SK-N-SH (cell line): ENCODE measurements around the gene TFAP2E. TPM values are rescaled to one million over a fixed set of nuclear protein-coding genes. Genes with fewer than 3 reads are reported as not detected.

Source experiments
- CTCF ChIA-PET: fragments of 300-600, 350-600 bp; formaldehyde crosslinking; extraction: SDS; loops from one replicate; lab custom pipeline; 2021; lab: Yijun Ruan, JAX
- POLR2A ChIA-PET: fragments of 350-600 bp; sonication (Branson Sonifier 250); formaldehyde crosslinking; extraction: SDS; loops from one replicate; lab custom pipeline; 2020; ENCODE audit warnings: antibody characterized with exemption, inconsistent platforms; lab: Yijun Ruan, JAX
- DNase-seq: peaks from one replicate; pipeline ENCODE4 v3.0.0; 2012
- H2AFZ ChIP-seq: fragments of 200-600 bp; sonication (generic); 2 replicates; pipeline ENCODE4 v1.8.1; 2016; ENCODE audit warnings: antibody characterized with exemption, mild to moderate bottlenecking, low read depth
- H3F3A ChIP-seq: fragments of 200-600 bp; sonication (generic); replicated peaks from 2 replicates; pipeline ENCODE3; 2016; ENCODE audit warnings: antibody characterized with exemption, mild to moderate bottlenecking; ENCODE audit not compliant: insufficient read depth
- H3K27ac ChIP-seq, 2 experiments: fragments of 200-500 bp in 1 of 2; fragments of 200-600 bp in 1 of 2; sonication (Bioruptor generic) in 1 of 2; sonication (generic), shearing (Covaris generic) in 1 of 2; 2 replicates each; pipeline versions ENCODE4 v1.5.1 to v1.6.1; 2014 to 2016; ENCODE audit warnings: low read depth in 2 of 2, inconsistent platforms in 1 of 2, low read length in 1 of 2, mild to moderate bottlenecking in 1 of 2, mixed read lengths in 1 of 2
- H3K27me3 ChIP-seq: fragments of 200-600 bp; sonication (generic), shearing (Covaris generic); 2 replicates; pipeline ENCODE4 v1.6.1; 2016; ENCODE audit warnings: mixed run types; ENCODE audit not compliant: insufficient read depth
- H3K36me3 ChIP-seq, 2 experiments: fragments of 200-500 bp in 1 of 2; fragments of 200-600 bp in 1 of 2; sonication (Bioruptor generic) in 1 of 2; sonication (generic) in 1 of 2; replicated peaks in 1 of 2; 2 replicates each; pipeline versions ENCODE3 to v1.5.1; 2014 to 2016; ENCODE audit warnings: low read length in 1 of 2, mild to moderate bottlenecking in 1 of 2; ENCODE audit not compliant: insufficient read depth in 2 of 2, control insufficient read depth in 1 of 2
- H3K4me1 ChIP-seq, 2 experiments: fragments of 200-500 bp in 1 of 2; fragments of 200-600 bp in 1 of 2; sonication (Bioruptor generic) in 1 of 2; sonication (generic), shearing (Covaris generic) in 1 of 2; 2 replicates each; pipeline versions ENCODE4 v1.5.1 to v1.6.1; 2014 to 2016; ENCODE audit warnings: low read depth in 1 of 2, low read length in 1 of 2, mixed run types in 1 of 2; ENCODE audit not compliant: insufficient read depth in 2 of 2, control insufficient read depth in 1 of 2
- H3K4me2 ChIP-seq: fragments of 200-600 bp; sonication (generic), shearing (Covaris generic); 2 replicates; pipeline ENCODE4 v1.6.1; 2017; ENCODE audit warnings: mixed run types
- H3K4me3 ChIP-seq, 2 experiments: fragments of 200-500 bp in 1 of 2; fragments of 200-600 bp in 1 of 2; sonication (Bioruptor generic) in 1 of 2; sonication (generic), shearing (Covaris generic) in 1 of 2; 2 replicates each; pipeline versions ENCODE4 v1.5.1 to v1.8.1; 2014 to 2016; ENCODE audit warnings: low read depth in 2 of 2, inconsistent platforms in 1 of 2, low read length in 1 of 2, mild to moderate bottlenecking in 1 of 2, mixed read lengths in 1 of 2, moderate library complexity in 1 of 2
- H3K79me2 ChIP-seq: fragments of 200-600 bp; sonication (generic); 2 replicates; pipeline ENCODE4 v1.8.1; 2017; ENCODE audit warnings: mild to moderate bottlenecking; ENCODE audit not compliant: insufficient read depth
- H3K9ac ChIP-seq: fragments of 200-600 bp; sonication (generic); 2 replicates; pipeline ENCODE4 v1.6.1; 2017; ENCODE audit warnings: mixed run types
- H3K9me2 ChIP-seq: fragments of 200-600 bp; sonication (generic); 2 replicates; pipeline ENCODE4 v1.6.1; 2017; ENCODE audit warnings: mixed run types
- H3K9me3 ChIP-seq: fragments of 200-600 bp; sonication (generic); 2 replicates; pipeline ENCODE4 v1.6.1; 2017; ENCODE audit warnings: mixed run types, mild to moderate bottlenecking, moderate library complexity
- H4K20me1 ChIP-seq: fragments of 200-600 bp; sonication (generic); 2 replicates; pipeline ENCODE4 v1.6.1; 2017; ENCODE audit warnings: mild to moderate bottlenecking, mixed run types; ENCODE audit not compliant: insufficient read depth
- ELF1 ChIP-seq: IDR thresholded peaks from 2 replicates; pipeline ENCODE4 v1.4.0; 2012
- EZH2phosphoT487 ChIP-seq: fragments of 200-600 bp; sonication (generic); IDR thresholded peaks from 2 replicates; pipeline ENCODE4 v1.6.1; 2017; ENCODE audit warnings: low read depth, mixed run types, mild to moderate bottlenecking, antibody characterized with exemption, moderate library complexity, borderline replicate concordance
- FOXJ3 ChIP-seq: sonication (generic); formaldehyde crosslinking; IDR thresholded peaks from 2 replicates; pipeline ENCODE4 v1.5.1; 2020; ENCODE audit warnings: mild to moderate bottlenecking, missing genetic modification reagents
- FOXM1 ChIP-seq: IDR thresholded peaks from 2 replicates; pipeline ENCODE4 v1.4.0; 2012; ENCODE audit warnings: low read depth, mild to moderate bottlenecking
- GABPA ChIP-seq: IDR thresholded peaks from 2 replicates; pipeline ENCODE4 v1.4.0; 2012; ENCODE audit warnings: low read depth, mild to moderate bottlenecking
- IRF3 ChIP-seq: fragments of 150-350 bp; IDR thresholded peaks from 2 replicates; pipeline ENCODE4 v1.6.1; 2016; ENCODE audit warnings: mild to moderate bottlenecking, low read depth, low read length
- JUND ChIP-seq: IDR thresholded peaks from 2 replicates; pipeline ENCODE4 v1.4.0; 2012
- MEF2A ChIP-seq: IDR thresholded peaks from 2 replicates; pipeline ENCODE4 v1.4.0; 2012; ENCODE audit warnings: low read depth, borderline replicate concordance
- NFIC ChIP-seq: IDR thresholded peaks from 2 replicates; pipeline ENCODE4 v1.4.0; 2012; ENCODE audit warnings: borderline replicate concordance
- NRF1 ChIP-seq: IDR thresholded peaks from 2 replicates; pipeline ENCODE4 v1.6.1; 2012; ENCODE audit warnings: low read depth, mild to moderate bottlenecking, low read length
- RAD21 ChIP-seq: IDR thresholded peaks from 2 replicates; pipeline ENCODE4 v1.6.1; 2012; ENCODE audit warnings: mild to moderate bottlenecking, low read length
- RCOR1 ChIP-seq: fragments of 150-350 bp; IDR thresholded peaks from 2 replicates; pipeline ENCODE4 v1.6.1; 2017; ENCODE audit warnings: antibody characterized with exemption, low read length
- RXRA ChIP-seq: IDR thresholded peaks from 2 replicates; pipeline ENCODE4 v1.4.0; 2012; ENCODE audit warnings: low read depth, mild to moderate bottlenecking, borderline replicate concordance
- SIN3A ChIP-seq: IDR thresholded peaks from 2 replicates; pipeline ENCODE4 v1.6.1; 2012; ENCODE audit warnings: low read depth, mild to moderate bottlenecking, low read length, moderate library complexity, borderline replicate concordance
- SMC3 ChIP-seq: IDR thresholded peaks from 2 replicates; pipeline ENCODE4 v1.6.1; 2012; ENCODE audit warnings: low read depth, low read length, improper control_type of control experiment
- TAF1 ChIP-seq: IDR thresholded peaks from 2 replicates; pipeline ENCODE4 v1.6.1; 2012; ENCODE audit warnings: low read depth, mild to moderate bottlenecking, low read length, moderate library complexity, borderline replicate concordance
- TCF12 ChIP-seq: IDR thresholded peaks from 2 replicates; pipeline ENCODE4 v1.4.0; 2012
- TEAD4 ChIP-seq: IDR thresholded peaks from 2 replicates; pipeline ENCODE4 v1.4.0; 2012; ENCODE audit warnings: mild to moderate bottlenecking, borderline replicate concordance; ENCODE audit not compliant: insufficient read depth
- USF2 ChIP-seq: fragments of 150-350 bp; IDR thresholded peaks from 2 replicates; pipeline ENCODE4 v1.6.1; 2017; ENCODE audit warnings: antibody characterized with exemption, low read length, low read depth, borderline replicate concordance
- WGBS: methylation state at CpG from one replicate; pipeline ENCODE4 v1.1.6; 2017; ENCODE audit warnings: low lambda C conversion rate; 5-methylcytosine and 5-hydroxymethylcytosine counted together
- polyA plus RNA-seq, 3 experiments: library from polyadenylated mRNA; depleted of rRNA; stranded (reverse); fragments of >200 nt; gene quantifications; 2 replicates each; pipeline ENCODE4 v1.2.3, GENCODE V29; 2012
- TF ChIP-seq, protein P1 (sequence below): IDR thresholded peaks from 2 replicates; pipeline ENCODE4 v1.4.0; 2012; ENCODE audit warnings: low read depth, borderline replicate concordance
- TF ChIP-seq, protein P2 (sequence below): IDR thresholded peaks from 2 replicates; pipeline ENCODE4; 2012

Gene TFAP2E
- polyA plus RNA-seq, 1 of the 3 experiments (the other 2 are of a cell fraction) = 0.59 TPM

DNA sequence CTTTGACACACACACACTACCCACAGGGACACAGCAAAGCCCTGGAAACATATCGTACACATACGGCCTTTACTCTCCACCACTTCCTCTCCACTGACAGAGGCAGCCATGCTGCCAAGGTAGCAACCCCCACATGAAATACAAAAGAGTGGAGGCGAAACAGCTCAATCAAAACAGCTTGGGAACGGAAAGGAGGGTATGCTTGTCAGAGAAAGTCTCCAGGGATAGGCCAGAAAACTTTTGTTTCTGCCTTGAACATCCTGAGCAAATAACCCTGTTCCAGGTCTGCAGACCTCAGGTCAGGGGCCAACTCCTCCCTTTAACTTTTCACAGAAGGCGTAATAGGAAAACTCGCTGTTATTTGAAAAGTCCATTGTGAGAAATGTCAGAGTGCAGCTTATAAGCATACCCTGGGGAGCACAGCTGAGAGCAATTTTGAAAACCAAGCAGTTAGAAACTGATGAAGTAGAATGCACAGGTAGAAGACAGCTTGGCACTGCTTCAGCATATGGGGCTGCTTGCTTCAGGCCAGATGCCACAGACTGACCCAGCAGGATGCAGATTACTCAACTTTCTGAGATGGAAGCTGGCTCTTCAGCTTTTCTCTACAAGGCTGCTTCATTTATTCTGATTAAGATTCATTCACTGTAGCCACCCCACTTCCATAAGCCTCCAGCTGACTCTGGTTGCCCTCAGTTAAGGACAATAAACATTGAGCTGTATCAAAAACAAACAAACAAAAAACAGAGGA is 33.9 kb upstream of the TFAP2E start:
- peaks cover 78% of the 10 kb centered on the region for H3K79me2 ChIP-seq
- POLR2A ChIA-PET = no interaction called here

GRCh38 chr1:35539824-35540261 is 33.3 kb upstream of the TFAP2E start:
- Histone ChIP-seq H3K27ac (peak overlapping the region; percentile 58 to 74), H3K9ac (no peak overlapping the region), H3K9me2 (no peaks in the 10 kb centered on the region), H3K4me3 (peak overlapping the region in 1 of 2 experiments; percentile 25; a peak in 1 of 4 replicates), H2AFZ (no peak overlapping the region), H3K4me2 (peak overlapping the region; percentile 45), H3K4me1 (peaks cover 19 to 21% of the 10 kb centered on the region in 2 experiments; a peak in 3 of 4 replicates), H3K79me2 (peaks cover 81% of the 10 kb centered on the region), H4K20me1 (peaks cover 9% of the 10 kb centered on the region; the same call in 1 of the 2 replicates), H3K36me3 (peaks cover 14 to 35% of the 10 kb centered on the region in 2 experiments), H3K27me3 (no peaks in the 10 kb centered on the region), H3F3A (peaks cover 25% of the 10 kb centered on the region), H3K9me3 (no peaks in the 10 kb centered on the region)
- CTCF ChIA-PET = interaction anchor here (1.0 kb wide), 1 partner anchor 31 kb away, joined by 3 read pairs; no protein-coding TSS in a partner anchor
- DNase-seq = no peak
- WGBS = 31% methylated on average over 1 of the region's 1 CpG
- POLR2A ChIA-PET = no interaction called here
- TF ChIP-seq SMC3 = no peak
- peak; percentile 50; the same call in 1 of the 2 replicates for TF ChIP-seq NFIC
- TF ChIP-seq, protein P1, sequence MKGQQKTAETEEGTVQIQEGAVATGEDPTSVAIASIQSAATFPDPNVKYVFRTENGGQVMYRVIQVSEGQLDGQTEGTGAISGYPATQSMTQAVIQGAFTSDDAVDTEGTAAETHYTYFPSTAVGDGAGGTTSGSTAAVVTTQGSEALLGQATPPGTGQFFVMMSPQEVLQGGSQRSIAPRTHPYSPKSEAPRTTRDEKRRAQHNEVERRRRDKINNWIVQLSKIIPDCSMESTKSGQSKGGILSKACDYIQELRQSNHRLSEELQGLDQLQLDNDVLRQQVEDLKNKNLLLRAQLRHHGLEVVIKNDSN = no peak
- no peak for TF ChIP-seq NRF1
- TF ChIP-seq FOXJ3 = no peak
- TF ChIP-seq GABPA = no peak
- TF ChIP-seq SIN3A = no peak
- TF ChIP-seq FOXM1 = no peak
- TF ChIP-seq TCF12 = no peak
- no peak for TF ChIP-seq ELF1
- TF ChIP-seq MEF2A = no peak
- TF ChIP-seq RCOR1 = no peak
- no peak for TF ChIP-seq USF2
- TF ChIP-seq IRF3 = no peak
- TF ChIP-seq RAD21 = no peak
- 0 out of 2 replicates have a peak, but pooled peaks have one; percentile 31 for TF ChIP-seq TEAD4
- no peak for TF ChIP-seq EZH2phosphoT487
- TF ChIP-seq RXRA = no peak
- peak; percentile 39 for TF ChIP-seq JUND

More for the DNA sequence above, 33.9 kb upstream of the TFAP2E start:
- H3K4me3 ChIP-seq = peak overlapping the region in 1 of 2 experiments; percentile 25; a peak in 1 of 4 replicates
- TF ChIP-seq TAF1 = no peak
- TF ChIP-seq, protein P2, sequence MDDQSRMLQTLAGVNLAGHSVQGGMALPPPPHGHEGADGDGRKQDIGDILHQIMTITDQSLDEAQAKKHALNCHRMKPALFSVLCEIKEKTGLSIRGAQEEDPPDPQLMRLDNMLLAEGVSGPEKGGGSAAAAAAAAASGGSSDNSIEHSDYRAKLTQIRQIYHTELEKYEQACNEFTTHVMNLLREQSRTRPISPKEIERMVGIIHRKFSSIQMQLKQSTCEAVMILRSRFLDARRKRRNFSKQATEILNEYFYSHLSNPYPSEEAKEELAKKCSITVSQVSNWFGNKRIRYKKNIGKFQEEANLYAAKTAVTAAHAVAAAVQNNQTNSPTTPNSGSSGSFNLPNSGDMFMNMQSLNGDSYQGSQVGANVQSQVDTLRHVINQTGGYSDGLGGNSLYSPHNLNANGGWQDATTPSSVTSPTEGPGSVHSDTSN = no peak
- TF ChIP-seq SIN3A = no peak
- TF ChIP-seq, all 33 proteins: peak for 0
- WGBS = 95% methylated on average over 6 of the region's 6 CpGs
- H3K9me3 ChIP-seq = no peaks in the 10 kb centered on the region
- peaks cover 11% of the 10 kb centered on the region for H4K20me1 ChIP-seq
- H2AFZ ChIP-seq = no peak overlapping the region
- H3K4me2 ChIP-seq = peak overlapping the region; percentile 45
- peaks cover 17 to 21% of the 10 kb centered on the region in 2 experiments; a peak in 3 of 4 replicates for H3K4me1 ChIP-seq
- peaks cover 25% of the 10 kb centered on the region for H3F3A ChIP-seq
- H3K9ac ChIP-seq = no peak overlapping the region
- CTCF ChIA-PET = interaction anchor here (1.0 kb wide), 2 partner anchors 31 to 337 kb away, joined by 3 read pairs; no protein-coding TSS in a partner anchor
- no peaks in the 10 kb centered on the region for H3K27me3 ChIP-seq
- no peaks in the 10 kb centered on the region for H3K9me2 ChIP-seq
- peaks cover 10 to 31% of the 10 kb centered on the region in 2 experiments for H3K36me3 ChIP-seq
- peak overlapping the region; percentile 58 to 74 for H3K27ac ChIP-seq
- no peak for DNase-seq
